K562 (cell line): Measurements from ENCODE around the gene PLEKHA1. TPM values are rescaled to one million over a fixed set of nuclear protein-coding genes. Genes with fewer than 3 reads are reported as not detected.

Experiments
- ATAC-seq: fragments of 200-7000 bp; cut with Tn5 transposase; 3 replicates; pipeline ENCODE4 v1.9.1; 2020; ENCODE audit warnings: moderate library complexity
- BruUV-seq: library from RNA; stranded (reverse); fragments of 400-500 nt; replicated peaks from 2 replicates; lab custom pipeline; 2021; lab: Mats Ljungman, UMichigan
- CTCF ChIA-PET: fragments of 300-600 bp; formaldehyde crosslinking; extraction: SDS; loops from one replicate; lab custom pipeline; 2021; ENCODE audit warnings: low intra/inter-chr PET ratio; lab: Yijun Ruan, JAX
- POLR2A ChIA-PET: fragments of 300-600, 350-650 bp; sonication (Branson Sonifier 250); formaldehyde crosslinking; extraction: SDS; loops from one replicate; lab custom pipeline; 2021; ENCODE audit warnings: antibody characterized with exemption, inconsistent platforms; lab: Yijun Ruan, JAX
- DNase-seq, 4 experiments: peaks; one replicate each; pipeline versions ENCODE4 v3.0.0 to v3.0.0-alpha.2; 2011 to 2018; ENCODE audit warnings: low spot score in 3 of 4, mixed read lengths in 3 of 4; ENCODE audit errors: extremely low read depth in 1 of 4
- FAIRE-seq: peaks from 2 replicates; lab custom pipeline; 2011; peaks lifted over from hg19 to GRCh38; lab: Jason Lieb, UNC
- H2AFZ ChIP-seq: 2 replicates; pipeline ENCODE4 v1.6.0; 2011; ENCODE audit warnings: low read depth, low read length, control low read depth, inconsistent platforms
- H3K27ac ChIP-seq: fragments of 200-600 bp; 3 replicates; pipeline ENCODE4 v1.8.0; 2011; ENCODE audit warnings: low read depth, mild to moderate bottlenecking, control low read depth, inconsistent platforms, low read length, moderate library complexity, mixed read lengths; ENCODE audit errors: extremely low read depth
- H3K27me3 ChIP-seq, 2 experiments: fragments of 300-600 bp in 1 of 2; 2 replicates in 1 of 2; 3 replicates in 1 of 2; pipeline versions ENCODE4 v1.6.0 to v1.8.0; 2011; ENCODE audit warnings: inconsistent platforms in 2 of 2, low read length in 2 of 2, mild to moderate bottlenecking in 1 of 2, mixed read lengths in 1 of 2, moderate library complexity in 1 of 2; ENCODE audit not compliant: control insufficient read depth in 2 of 2, insufficient read depth in 2 of 2
- H3K36me3 ChIP-seq: fragments of 300-600 bp; 3 replicates; pipeline ENCODE4 v1.8.0; 2011; ENCODE audit warnings: mild to moderate bottlenecking, low read length, inconsistent platforms; ENCODE audit not compliant: control insufficient read depth, insufficient read depth
- H3K4me1 ChIP-seq, 2 experiments: fragments of 200-600 bp in 1 of 2; replicated peaks in 1 of 2; 2 replicates in 1 of 2; 3 replicates in 1 of 2; pipeline versions ENCODE4 v1.5.1 to v1.8.0; 2011; ENCODE audit warnings: inconsistent platforms in 2 of 2, low read length in 2 of 2, mild to moderate bottlenecking in 1 of 2, mixed read lengths in 1 of 2, moderate library complexity in 1 of 2; ENCODE audit not compliant: control insufficient read depth in 2 of 2, insufficient read depth in 2 of 2
- H3K4me2 ChIP-seq: 2 replicates; pipeline ENCODE4 v1.6.1; 2011; ENCODE audit warnings: low read length, control low read depth, inconsistent platforms, mixed read lengths; ENCODE audit not compliant: insufficient read depth
- H3K4me3 ChIP-seq: fragments of 200-600 bp; sonication (generic), shearing (Covaris generic); 2 replicates; pipeline ENCODE4 v1.5.1; 2016; ENCODE audit warnings: control low read depth, inconsistent platforms
- H3K79me2 ChIP-seq: fragments of 200-600 bp; 3 replicates; pipeline ENCODE4 v1.8.0; 2011; ENCODE audit warnings: low read length, inconsistent platforms; ENCODE audit not compliant: control insufficient read depth, insufficient read depth
- H3K9ac ChIP-seq, 2 experiments: 2 replicates each; pipeline versions ENCODE4 v1.6.0 to v1.6.1; 2011; ENCODE audit warnings: low read depth in 2 of 2, low read length in 2 of 2, control low read depth in 1 of 2, inconsistent platforms in 1 of 2, mild to moderate bottlenecking in 1 of 2, mixed read lengths in 1 of 2; ENCODE audit not compliant: insufficient read depth in 1 of 2
- H3K9me1 ChIP-seq: one replicate; pipeline ENCODE4 v1.6.0; 2011; ENCODE audit warnings: inconsistent platforms, mild to moderate bottlenecking, low read length, moderate library complexity; ENCODE audit not compliant: control insufficient read depth, insufficient read depth
- H3K9me3 ChIP-seq: replicated peaks from 2 replicates; pipeline ENCODE4 v1.5.1; 2011; ENCODE audit warnings: low read depth, low read length, inconsistent platforms; ENCODE audit not compliant: control insufficient read depth, insufficient read depth
- H4K20me1 ChIP-seq: replicated peaks from 2 replicates; pipeline ENCODE4 v1.6.1; 2011; ENCODE audit warnings: low read length, inconsistent platforms, mixed read lengths; ENCODE audit not compliant: control insufficient read depth, insufficient read depth
- CREB1 ChIP-seq, 2 experiments: sonication (generic) in 1 of 2; formaldehyde crosslinking in 1 of 2; IDR thresholded peaks; 2 replicates each; pipeline versions ENCODE4 v1.6.1 to v1.8.0; 2012 to 2022; ENCODE audit warnings: inconsistent platforms in 1 of 2, mild to moderate bottlenecking in 1 of 2, missing genetic modification reagents in 1 of 2, moderate library complexity in 1 of 2
- CTBP1 ChIP-seq: fragments of 450-650 bp; IDR thresholded peaks from 2 replicates; pipeline ENCODE4 v1.6.1; 2016; ENCODE audit warnings: borderline replicate concordance
- DPF2 ChIP-seq: fragments of 450-650 bp; IDR thresholded peaks from 2 replicates; pipeline ENCODE4 v1.6.1; 2016
- ELF1 ChIP-seq: fragments of 200-800 bp; sonication (Bioruptor generic); IDR thresholded peaks from 2 replicates; pipeline ENCODE4 v1.6.1; 2016; ENCODE audit warnings: missing genetic modification characterization, missing compliant biosample characterization
- ELF2 ChIP-seq: fragments of 250-450 bp; sonication (Bioruptor Pico); IDR thresholded peaks from 2 replicates; pipeline ENCODE4 v1.5.0; 2021; ENCODE audit warnings: mild to moderate bottlenecking
- MBD2 ChIP-seq: sonication (generic); IDR thresholded peaks from 2 replicates; pipeline ENCODE4 v1.6.1; 2016; ENCODE audit warnings: low read depth, borderline replicate concordance
- NR2F6 ChIP-seq: fragments of 450-650 bp; formaldehyde crosslinking; IDR thresholded peaks from 2 replicates; pipeline ENCODE4 v1.4.0; 2020; ENCODE audit warnings: mild to moderate bottlenecking
- RBM25 ChIP-seq: fragments of 200-400 bp; formaldehyde crosslinking; IDR thresholded peaks from 2 replicates; pipeline ENCODE4 v1.6.1; 2018; ENCODE audit warnings: low read length, low read depth, moderate library complexity; ENCODE audit not compliant: severe bottlenecking
- SIN3B ChIP-seq: fragments of 450-650 bp; IDR thresholded peaks from 2 replicates; pipeline ENCODE4 v1.6.1; 2017; ENCODE audit warnings: low read depth, mild to moderate bottlenecking, moderate library complexity
- TCF15 ChIP-seq: fragments of 250-450 bp; sonication (Bioruptor Pico); IDR thresholded peaks from 2 replicates; pipeline ENCODE4 v1.8.0; 2022; ENCODE audit warnings: moderate library complexity, mild to moderate bottlenecking, inconsistent platforms
- XRCC4 ChIP-seq: IDR thresholded peaks from one replicate; pipeline ENCODE4 v1.6.1; 2011; ENCODE audit not compliant: insufficient read depth, insufficient read length; ENCODE audit errors: extremely low read depth
- YBX1 ChIP-seq: fragments of 450-650 bp; IDR thresholded peaks from 2 replicates; pipeline ENCODE4 v1.7.1; 2016; ENCODE audit warnings: mild to moderate bottlenecking
- ZBTB43 ChIP-seq: sonication (generic); formaldehyde crosslinking; IDR thresholded peaks from 2 replicates; pipeline ENCODE4 v1.8.0; 2023; ENCODE audit warnings: mild to moderate bottlenecking, missing genetic modification reagents
- WGBS: fragments of 100-300 bp; shearing (Covaris generic); methylation state at CpG from one replicate; pipeline ENCODE4 v1.1.6; 2016; ENCODE audit warnings: low coverage, mixed read lengths; ENCODE audit not compliant: insufficient coverage; ENCODE audit errors: missing lambda C conversion rate; 5-methylcytosine and 5-hydroxymethylcytosine counted together
- in situ Hi-C: fragments of 300-500 bp; cut with MboI; formaldehyde crosslinking; loops from 4 replicates; pipeline ENCODE4 v1.15.0; 2018; ENCODE audit warnings: inconsistent platforms, mixed read lengths
- intact Hi-C: fragments of 100-400 bp; cut with micrococcal nuclease; formaldehyde crosslinking; loops from 2 replicates; pipeline ENCODE4 v1.14.2; 2022
- polyA plus RNA-seq, 8 experiments: library from polyadenylated mRNA; depleted of rRNA in 4 of 8; stranded (reverse) in 5 of 8; unstranded in 3 of 8; fragments of >200 nt; fragmentation: Nextera tagmentation in 2 of 8; fragmentation: Illumina TruSeq in 1 of 8; extraction: Ambion mirVana in 2 of 8; extraction: Trizol in 1 of 8; gene quantifications; 2 replicates each; pipeline versions ENCODE4 v1.2.1 to v1.2.3, GENCODE V29; 2011 to 2014; ENCODE audit warnings: inconsistent platforms in 1 of 8, missing spikeins in 1 of 8
- total RNA-seq, 7 experiments: library from RNA; depleted of rRNA in 6 of 7; stranded (reverse); fragments of >200 nt in 6 of 7; fragmentation: Illumina TruSeq in 2 of 7; extraction: Trizol in 2 of 7; gene quantifications; 2 replicates each; pipeline versions ENCODE4 v1.2.1 to v1.2.3, GENCODE V29; 2011 to 2021; ENCODE audit warnings: low replicate concordance in 1 of 7

The PLEKHA1 gene
- total and polyA plus RNA-seq, 9 of the 15 experiments (the other 6 are each of a cell fraction or from before 2014, with no cell fraction given), result 0.05 to 4.7 (median 1.0) TPM

GRCh38 chr10:122454071-122454470 lies 79.6 kb downstream of the PLEKHA1 start (continued):
- TF ChIP-seq ELF1 (tag) (no peak), ELF2 (no peak), TCF15 (CRISPR knock-in tag) (no peak), SIN3B (no peak), CREB1 (IDR thresholded peaks at IDR 0.05) (no peak), CREB1 (CRISPR knock-in tag; IDR thresholded peaks at IDR 0.05) (no peak), MBD2 (no peak), XRCC4 (no peak), YBX1 (no peak)

- 0% methylated on average over 6 of the region's 7 CpGs for WGBS
- Histone ChIP-seq H3K9me3 (no peaks in the 10 kb centered on the region), H3K36me3 (no peaks in the 10 kb centered on the region), H3K9ac (no peak within 1 kb of the TSS), H3K27me3 (peaks cover 0 to 8% of the 10 kb centered on the region in 2 experiments; a peak in 1 of 5 replicates), H3K4me3 (no peak within 1 kb of the TSS), H3K9me1 (no peaks in the 10 kb centered on the region), H3K4me1 (no peaks in the 10 kb centered on the region), H3K4me2 (no peak within 1 kb of the TSS), H3K79me2 (no peaks in the 10 kb centered on the region), H3K27ac (no peak within 1 kb of the TSS), H2AFZ (no peak within 1 kb of the TSS), H4K20me1 (no peaks in the 10 kb centered on the region)
- TF ChIP-seq NR2F6 (CRISPR knock-in tag) (no peak), CTBP1 (no peak), RBM25 (no peak), ZBTB43 (no peak), DPF2 (no peak)
- FAIRE-seq, result no peak
- no peak for DNase-seq
- in situ Hi-C loops (no loop called here), intact Hi-C loops (no loop called here)
- ATAC-seq, result no peak
- no TSS peak for BruUV-seq
- CTCF ChIA-PET, result no interaction called here
- POLR2A ChIA-PET, result no interaction called here
Observed at GRCh38 chr10:122454603-122455080, 80.1 kb downstream of the PLEKHA1 start, which contains the start of gene ARMS2. Gene ARMS2 (plus strand): TSS chr10:122454653. CDS start chr10:122454728, 75 bp downstream.
